DMS53 treated with DMSO at 0.1 percent for 48 hours (cell line): ENCODE results near the gene TGM1.
"Not testable (repeated sequence)": the region's sequence is repeated elsewhere in the genome, so short reads cannot be mapped to it uniquely, and the experiment has no call there.

Experiments
- DNase-seq: peaks from one replicate; lab custom pipeline; 2025; ENCODE audit not compliant: unreplicated experiment; lab: John Stamatoyannopoulos, UW

TGM1 gene

DNA sequence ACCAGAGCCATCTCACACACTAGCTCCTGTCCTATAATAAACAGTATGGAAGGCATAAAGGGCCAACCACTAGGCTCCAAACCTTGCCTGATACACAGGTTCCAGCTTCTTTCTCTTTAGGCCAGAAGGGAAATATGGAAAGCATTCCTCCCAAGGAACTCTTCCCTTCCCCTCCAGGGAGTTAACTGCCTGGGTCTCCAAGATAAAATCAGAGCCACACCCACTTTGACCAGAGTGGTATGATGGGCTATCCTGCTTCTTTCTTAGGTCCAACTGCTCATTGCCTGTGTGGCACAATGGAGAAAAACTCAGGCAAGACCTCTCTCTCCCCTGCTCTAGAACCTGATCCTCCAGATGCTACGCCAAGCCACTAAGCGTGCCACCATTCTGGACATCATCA, 55.4 kb downstream of the TGM1 start:
- no peak for DNase-seq

GRCh38 chr14:24207104-24207551, 55.8 kb downstream of the TGM1 start:
- no peak for DNase-seq

GRCh38 chr14:24206260-24207103, 56.5 kb downstream of the TGM1 start:
- no peak for DNase-seq

GRCh38 chr14:24204163-24205146, 58.5 kb downstream of the TGM1 start:
- DNase-seq: no peak

- DNase-seq: not testable (repeated sequence)
Observed at GRCh38 chr14:24203249-24203886, 59.6 kb downstream of the TGM1 start.

GRCh38 chr14:24202538-24202937, 60.4 kb downstream of the TGM1 start:
- DNase-seq: not testable (repeated sequence)
